Stimulated activated memory B cell treated with anti-CD40 and anti-IgM and Interleukin-4, amounts not matched to agents 10 μg/mL and 1 μg/mL and 100 μg/mL, for 72 hours (primary cell): ENCODE data around the gene PLCD1.
A peak's percentile ranks its signal among the peaks of the same experiment; 100 is the strongest.
"Not testable (repeated sequence)": the region's sequence is repeated elsewhere in the genome, so short reads cannot be mapped to it uniquely, and the experiment has no call there.

Source experiments
- ATAC-seq: fragments of 150-1000 bp; cut with Tn5 transposase; 2 replicates; pipeline ENCODE4 v1.10.0; 2021
- H3K27ac Mint-ChIP-seq: one replicate; pipeline ENCODE4 v1.8.0; 2022; ENCODE audit warnings: mild to moderate bottlenecking, mixed read lengths
- H3K27me3 Mint-ChIP-seq: one replicate; pipeline ENCODE4 v1.8.0; 2022; ENCODE audit warnings: mixed read lengths
- H3K36me3 Mint-ChIP-seq: one replicate; pipeline ENCODE4 v1.8.0; 2022; ENCODE audit warnings: mixed read lengths
- H3K4me1 Mint-ChIP-seq: one replicate; pipeline ENCODE4 v1.8.0; 2022; ENCODE audit warnings: mixed read lengths
- H3K4me3 Mint-ChIP-seq: one replicate; pipeline ENCODE4 v1.8.0; 2022; ENCODE audit warnings: mild to moderate bottlenecking, moderate library complexity, mixed read lengths
- H3K9me3 Mint-ChIP-seq: one replicate; pipeline ENCODE4 v1.8.0; 2022; ENCODE audit warnings: mixed read lengths

The PLCD1 gene

DNA sequence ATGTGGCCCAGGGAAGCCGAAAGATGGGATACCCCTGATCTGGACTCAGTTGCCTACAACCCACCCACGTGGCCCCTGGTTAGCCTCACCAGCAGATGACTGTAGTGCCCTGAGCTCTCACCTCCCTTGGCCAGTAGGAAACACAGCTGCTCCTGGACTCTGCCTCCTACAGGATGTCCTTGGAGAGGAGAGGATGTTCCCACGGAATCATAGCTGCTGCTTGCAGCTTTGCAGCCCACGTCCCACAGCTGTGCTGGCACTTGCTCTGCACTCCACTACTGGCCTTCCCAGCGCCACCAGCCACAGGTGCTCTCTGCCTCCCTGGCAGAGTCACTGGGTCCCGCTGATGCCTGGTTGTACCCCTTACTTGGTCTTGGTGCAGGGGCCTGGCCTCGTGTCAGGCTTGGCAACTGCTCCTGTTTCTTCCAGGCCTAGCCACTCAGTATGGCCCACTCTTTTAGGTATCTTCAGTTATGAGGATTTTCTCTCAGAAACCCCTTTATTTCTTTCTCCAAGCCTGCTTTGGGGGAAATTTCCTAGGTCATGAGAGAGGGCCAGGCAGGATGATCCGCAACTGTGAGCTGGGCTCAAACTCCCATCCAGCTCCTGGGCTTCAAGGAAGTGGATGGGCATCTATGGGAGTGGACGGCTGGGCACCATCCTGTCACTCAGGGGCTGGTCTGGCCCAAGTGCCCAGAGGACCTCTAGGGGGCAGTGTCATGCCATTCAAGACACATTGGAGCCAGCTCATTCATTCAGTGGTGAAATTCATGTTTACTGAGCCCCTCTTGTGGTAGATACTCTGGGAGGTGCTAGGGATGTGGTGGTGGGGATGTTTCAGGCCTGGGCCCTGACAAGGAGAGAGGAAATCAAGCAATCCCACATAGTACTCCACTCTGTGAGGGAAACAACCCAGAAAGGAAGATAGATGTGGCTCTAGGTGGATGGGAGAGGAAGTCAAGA is 55.0 kb downstream of the PLCD1 start:
- no peaks in the 10 kb centered on the region for H3K36me3 Mint-ChIP-seq
- H3K4me3 Mint-ChIP-seq: no peak overlapping the region
- peaks cover 11% of the 10 kb centered on the region for H3K27me3 Mint-ChIP-seq
- ATAC-seq: peak; percentile 88
- peaks cover 6% of the 10 kb centered on the region for H3K4me1 Mint-ChIP-seq
- H3K9me3 Mint-ChIP-seq: no peaks in the 10 kb centered on the region
- no peak overlapping the region for H3K27ac Mint-ChIP-seq

DNA sequence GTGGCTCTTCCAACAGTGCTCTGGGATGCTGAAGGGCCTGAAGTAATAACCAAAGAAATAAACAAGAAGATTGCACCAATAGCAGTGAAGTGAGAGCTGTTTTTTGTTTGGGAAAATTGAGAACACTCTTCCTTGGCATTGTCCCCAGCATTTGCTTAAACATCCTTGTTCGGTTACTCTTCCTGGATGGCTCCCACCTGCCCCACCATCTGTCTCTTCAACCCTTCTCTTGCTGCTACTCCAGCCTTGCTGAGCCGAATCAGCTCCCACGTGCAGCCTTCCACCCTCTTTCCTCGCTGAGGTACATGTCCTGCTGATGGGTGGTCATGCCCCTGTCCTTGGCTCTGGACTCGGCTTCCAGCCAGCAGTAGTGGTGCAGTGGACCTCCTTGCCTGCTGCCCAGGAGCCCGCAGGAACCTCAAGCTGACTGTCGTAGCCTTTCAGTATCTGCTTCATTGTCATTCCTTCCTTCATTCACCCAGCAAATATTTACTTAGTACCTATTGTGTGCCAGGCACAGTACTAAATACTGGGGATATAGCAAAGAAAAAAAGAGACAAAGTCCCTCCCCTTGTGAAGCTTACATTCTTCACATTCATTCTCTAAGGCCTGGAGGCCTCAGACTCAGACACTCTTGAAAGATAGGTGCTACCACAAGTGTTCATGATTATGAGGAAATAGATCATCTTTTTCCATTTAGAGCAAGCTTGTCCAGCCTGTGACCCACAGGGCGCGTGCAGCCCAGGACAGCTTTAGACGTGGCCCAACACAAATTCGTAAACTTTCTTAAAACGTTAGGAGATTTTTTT is 56.0 kb downstream of the PLCD1 start:
- no peaks in the 10 kb centered on the region for H3K9me3 Mint-ChIP-seq
- no peak overlapping the region for H3K4me3 Mint-ChIP-seq
- no peak for ATAC-seq
- H3K27ac Mint-ChIP-seq: no peak overlapping the region
- H3K4me1 Mint-ChIP-seq: peaks cover 6% of the 10 kb centered on the region
- no peaks in the 10 kb centered on the region for H3K36me3 Mint-ChIP-seq
- peaks cover 17% of the 10 kb centered on the region for H3K27me3 Mint-ChIP-seq

DNA sequence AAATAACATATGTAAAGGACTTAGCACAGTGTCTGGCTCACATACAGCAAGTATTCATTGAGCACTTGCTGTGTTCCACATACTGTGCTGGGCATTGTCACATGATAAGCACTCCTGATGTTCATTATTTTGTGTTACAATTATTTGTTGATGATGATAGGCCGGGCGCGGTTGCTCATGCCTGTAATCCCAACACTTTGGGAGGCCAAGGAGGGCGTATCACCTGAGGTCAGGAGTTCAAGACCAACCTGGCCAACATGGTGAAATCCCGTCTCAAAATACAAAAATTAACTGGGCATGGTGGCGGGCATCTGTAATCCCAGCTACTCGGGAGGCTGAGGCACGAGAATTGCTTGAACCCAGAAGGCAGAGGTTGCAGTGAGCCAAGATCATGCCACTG is 57.4 kb downstream of the PLCD1 start:
- H3K4me3 Mint-ChIP-seq, H3K36me3 Mint-ChIP-seq, H3K27ac Mint-ChIP-seq, H3K9me3 Mint-ChIP-seq, H3K4me1 Mint-ChIP-seq, ATAC-seq: not testable (repeated sequence)
- H3K27me3 Mint-ChIP-seq: peaks cover 25% of the 10 kb centered on the region

DNA sequence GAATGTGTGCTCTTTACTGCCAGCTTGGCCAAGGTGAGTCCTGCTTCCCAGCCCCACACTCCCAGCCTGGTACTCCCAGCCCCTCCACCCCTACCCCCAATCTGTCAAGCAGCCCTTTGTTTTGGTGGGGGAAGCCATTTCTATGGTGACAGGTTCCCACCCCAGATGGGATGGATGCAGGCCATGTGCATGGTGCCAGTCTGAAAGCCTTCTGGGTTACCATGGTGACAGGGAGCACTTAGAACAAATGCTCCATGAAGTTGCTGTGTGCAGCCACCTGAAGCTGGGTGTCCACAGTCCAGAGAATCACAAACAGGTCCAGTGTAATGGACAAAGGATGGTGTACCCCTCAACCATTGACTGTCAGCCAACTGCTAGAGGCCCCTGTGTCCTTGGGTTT is 58.0 kb downstream of the PLCD1 start:
- Mint-ChIP-seq H3K4me1 (peaks cover 6% of the 10 kb centered on the region), H3K4me3 (no peak overlapping the region), H3K27me3 (peaks cover 31% of the 10 kb centered on the region), H3K9me3 (no peaks in the 10 kb centered on the region), H3K36me3 (no peaks in the 10 kb centered on the region), H3K27ac (no peak overlapping the region)
- no peak for ATAC-seq

DNA sequence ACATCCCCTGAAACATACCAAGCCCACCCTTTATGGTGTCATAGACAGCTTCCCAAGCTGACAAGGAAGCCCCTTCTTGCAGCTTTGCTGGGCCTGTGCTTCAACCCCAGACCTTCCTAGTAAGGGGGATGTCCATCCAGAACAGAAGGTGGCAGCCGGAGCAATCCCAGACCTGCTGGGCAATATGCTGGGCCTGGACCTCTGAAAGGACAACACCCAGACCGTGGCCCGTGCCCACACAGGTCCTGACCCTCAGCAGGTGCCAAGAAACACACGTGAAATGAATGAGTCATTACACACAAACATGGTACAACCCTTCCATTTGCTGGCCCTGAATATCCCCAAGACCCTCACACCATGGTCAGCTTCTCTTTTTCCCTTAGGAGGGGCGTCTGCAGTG is 58.6 kb downstream of the PLCD1 start:
- H3K4me1 Mint-ChIP-seq: peaks cover 6% of the 10 kb centered on the region
- H3K9me3 Mint-ChIP-seq: no peaks in the 10 kb centered on the region
- no peak overlapping the region for H3K4me3 Mint-ChIP-seq
- peaks cover 36% of the 10 kb centered on the region for H3K27me3 Mint-ChIP-seq
- no peak for ATAC-seq
- no peaks in the 10 kb centered on the region for H3K36me3 Mint-ChIP-seq
- no peak overlapping the region for H3K27ac Mint-ChIP-seq

DNA sequence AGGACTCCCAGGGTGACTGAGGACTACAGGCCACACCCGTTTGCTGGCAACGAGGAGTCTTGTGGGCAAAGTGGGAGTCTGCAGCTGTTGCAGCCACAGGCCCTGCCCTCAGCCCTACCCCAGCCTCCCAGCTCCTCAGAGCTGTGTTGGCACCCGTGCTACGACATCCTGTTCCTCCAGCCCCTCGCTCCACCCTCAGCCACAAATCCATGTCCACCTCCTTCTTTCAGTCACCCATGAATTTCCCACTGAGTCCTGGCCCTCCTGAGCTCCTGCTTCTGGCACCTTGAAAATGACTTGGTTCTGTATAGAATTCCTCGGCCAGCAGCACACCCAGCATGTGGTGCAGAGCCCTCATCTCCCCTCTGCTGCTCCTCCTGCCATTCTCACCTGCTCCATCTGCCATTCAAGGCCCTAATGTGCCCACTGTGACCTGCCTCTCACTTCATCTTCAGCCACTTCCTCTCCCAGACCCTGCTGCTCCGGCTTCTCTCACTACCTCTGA is 59.8 kb downstream of the PLCD1 start:
- H3K36me3 Mint-ChIP-seq: no peaks in the 10 kb centered on the region
- H3K9me3 Mint-ChIP-seq: no peaks in the 10 kb centered on the region
- H3K4me3 Mint-ChIP-seq: no peak overlapping the region
- ATAC-seq: no peak
- H3K27ac Mint-ChIP-seq: peak overlapping the region; percentile 2
- H3K4me1 Mint-ChIP-seq: peaks cover 3% of the 10 kb centered on the region
- peaks cover 36% of the 10 kb centered on the region for H3K27me3 Mint-ChIP-seq

DNA sequence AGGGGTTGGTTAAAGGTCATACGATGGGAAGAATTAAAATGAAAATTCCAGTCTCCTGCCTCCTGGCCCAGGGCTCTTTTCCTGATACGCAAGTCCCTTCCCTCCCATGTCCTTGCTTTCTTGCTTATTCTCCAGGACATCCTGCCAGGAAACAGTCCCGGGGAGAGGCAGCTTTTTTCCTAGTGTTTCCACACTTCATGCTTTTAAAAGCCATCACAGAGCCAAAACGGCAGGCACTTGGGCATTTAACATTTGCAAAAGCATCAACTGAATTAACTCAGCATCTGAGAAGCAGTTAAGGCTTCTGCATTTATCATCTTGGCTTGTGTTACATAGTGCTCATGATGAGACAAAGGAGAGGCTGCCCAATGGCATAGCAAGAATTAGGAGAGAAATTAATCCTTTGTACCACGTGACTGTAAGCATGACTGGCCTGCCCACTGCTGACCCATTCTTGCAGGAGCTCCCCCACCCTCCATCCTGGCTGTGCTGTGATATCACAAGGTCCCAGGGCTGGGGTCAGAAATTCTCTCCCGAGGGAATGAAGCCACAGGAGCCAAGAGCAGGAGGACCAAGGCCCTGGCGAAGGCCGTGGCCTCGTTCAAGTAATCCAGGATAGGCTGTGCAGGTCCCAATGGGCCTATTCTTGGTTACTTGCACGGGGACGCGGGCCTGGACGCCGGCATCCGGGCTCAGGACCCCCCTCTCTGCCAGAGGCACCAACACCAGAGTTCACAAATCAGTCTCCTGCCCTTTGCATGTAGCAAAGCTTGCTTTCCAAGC is 60.4 kb downstream of the PLCD1 start:
- no peak overlapping the region for H3K27ac Mint-ChIP-seq
- no peaks in the 10 kb centered on the region for H3K4me1 Mint-ChIP-seq
- no peaks in the 10 kb centered on the region for H3K36me3 Mint-ChIP-seq
- H3K27me3 Mint-ChIP-seq: peaks cover 36% of the 10 kb centered on the region
- H3K4me3 Mint-ChIP-seq: no peak overlapping the region
- ATAC-seq: no peak
- H3K9me3 Mint-ChIP-seq: no peaks in the 10 kb centered on the region

DNA sequence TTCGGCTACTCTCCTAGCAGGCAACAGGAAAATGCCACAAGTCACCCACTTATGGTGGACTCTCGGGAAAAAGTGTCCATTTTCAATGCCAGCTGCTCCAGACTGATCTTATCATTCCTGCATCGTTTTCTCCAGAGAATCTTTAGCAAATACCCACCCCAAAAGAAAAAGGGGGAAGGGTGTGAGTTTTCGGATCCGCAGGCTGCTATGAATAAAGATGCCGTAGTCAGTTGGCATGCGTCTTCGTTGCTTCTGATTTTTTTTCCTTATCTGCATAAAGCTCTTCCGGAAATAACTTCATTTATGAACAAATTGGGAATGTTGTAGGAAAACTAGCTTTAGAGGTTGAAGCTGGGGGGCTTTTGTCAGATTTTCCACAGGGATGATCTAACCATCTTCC is 61.2 kb downstream of the PLCD1 start:
- Mint-ChIP-seq H3K4me1 (no peaks in the 10 kb centered on the region), H3K36me3 (no peaks in the 10 kb centered on the region), H3K27me3 (peaks cover 36% of the 10 kb centered on the region), H3K27ac (no peak overlapping the region), H3K9me3 (no peaks in the 10 kb centered on the region), H3K4me3 (no peak overlapping the region)
- no peak for ATAC-seq

DNA sequence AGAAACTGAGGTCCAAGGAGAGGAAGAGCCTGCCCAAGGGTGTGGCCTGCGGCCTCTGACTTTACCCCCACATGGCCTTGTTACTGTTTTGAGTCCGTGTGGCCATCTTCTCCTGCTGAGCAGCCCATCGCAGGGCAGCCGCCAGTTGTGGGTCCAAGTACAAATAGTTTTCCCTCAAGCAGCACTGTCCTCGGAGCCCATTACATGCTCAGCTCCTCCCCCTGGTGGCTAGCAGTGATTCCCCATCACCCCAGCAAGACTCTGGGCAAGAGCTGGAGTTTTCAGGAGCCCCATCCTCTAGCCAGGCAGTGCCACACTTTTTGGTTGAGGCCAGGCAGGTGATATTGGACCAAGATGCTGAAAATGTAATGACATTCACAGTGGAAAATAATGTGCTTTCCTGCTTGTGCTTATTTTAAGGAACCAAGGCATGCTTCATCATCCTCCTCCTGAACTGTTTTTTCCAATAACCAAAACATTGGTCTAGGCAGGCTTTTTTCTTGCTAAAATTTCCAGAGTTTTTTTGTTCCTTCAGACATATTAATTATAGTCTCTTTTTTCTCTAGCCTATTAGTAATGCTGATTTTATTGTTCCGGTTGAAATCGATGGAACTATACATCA is 62.1 kb downstream of the PLCD1 start:
- ATAC-seq: peak; percentile 62
- Mint-ChIP-seq H3K4me3 (no peak overlapping the region), H3K27me3 (peaks cover 36% of the 10 kb centered on the region), H3K9me3 (no peaks in the 10 kb centered on the region), H3K27ac (no peak overlapping the region), H3K4me1 (no peaks in the 10 kb centered on the region), H3K36me3 (no peaks in the 10 kb centered on the region)

DNA sequence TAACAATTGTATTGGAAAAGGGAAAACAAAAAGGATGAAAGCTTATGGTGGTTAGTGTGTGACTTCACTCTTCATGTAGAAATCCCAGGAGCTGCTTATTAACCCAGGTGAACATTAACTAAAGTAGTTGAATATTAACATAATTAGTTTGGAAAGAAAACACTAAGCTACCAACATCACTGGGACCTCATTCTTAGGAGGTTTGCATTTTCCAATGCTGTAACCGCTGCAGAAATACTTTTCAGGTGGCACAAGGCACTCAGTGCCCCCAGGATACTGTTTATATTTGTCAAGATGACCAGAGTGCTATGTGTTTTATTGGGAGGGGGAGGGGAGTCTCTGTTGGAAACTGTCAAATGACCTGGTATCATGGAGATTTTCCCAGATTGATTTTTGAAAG is 64.7 kb downstream of the PLCD1 start:
- Mint-ChIP-seq H3K36me3 (no peaks in the 10 kb centered on the region), H3K27ac (no peak overlapping the region), H3K4me3 (no peak overlapping the region), H3K27me3 (peaks cover 27% of the 10 kb centered on the region), H3K9me3 (no peaks in the 10 kb centered on the region), H3K4me1 (no peaks in the 10 kb centered on the region)
- no peak for ATAC-seq

DNA sequence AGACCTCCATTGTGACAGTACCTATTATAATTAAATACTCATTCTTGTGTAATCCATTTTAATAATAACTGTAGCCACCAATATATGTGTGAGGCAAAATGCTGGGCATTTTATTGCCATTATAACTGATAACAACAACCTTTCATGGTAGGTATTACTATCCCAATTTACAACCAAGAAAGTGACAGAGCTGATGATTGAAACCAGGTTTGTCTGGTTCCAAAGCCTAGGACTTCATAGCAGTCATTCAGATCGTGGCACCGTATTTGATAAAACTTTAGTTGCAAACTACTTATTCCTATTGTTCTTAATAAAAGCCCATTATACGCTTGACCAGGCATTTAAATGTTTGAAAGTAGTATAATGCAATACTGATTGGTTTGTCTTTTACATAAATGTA is 65.3 kb downstream of the PLCD1 start:
- peaks cover 22% of the 10 kb centered on the region for H3K27me3 Mint-ChIP-seq
- no peak overlapping the region for H3K4me3 Mint-ChIP-seq
- no peaks in the 10 kb centered on the region for H3K4me1 Mint-ChIP-seq
- no peak overlapping the region for H3K27ac Mint-ChIP-seq
- ATAC-seq: no peak
- no peaks in the 10 kb centered on the region for H3K36me3 Mint-ChIP-seq
- no peaks in the 10 kb centered on the region for H3K9me3 Mint-ChIP-seq

DNA sequence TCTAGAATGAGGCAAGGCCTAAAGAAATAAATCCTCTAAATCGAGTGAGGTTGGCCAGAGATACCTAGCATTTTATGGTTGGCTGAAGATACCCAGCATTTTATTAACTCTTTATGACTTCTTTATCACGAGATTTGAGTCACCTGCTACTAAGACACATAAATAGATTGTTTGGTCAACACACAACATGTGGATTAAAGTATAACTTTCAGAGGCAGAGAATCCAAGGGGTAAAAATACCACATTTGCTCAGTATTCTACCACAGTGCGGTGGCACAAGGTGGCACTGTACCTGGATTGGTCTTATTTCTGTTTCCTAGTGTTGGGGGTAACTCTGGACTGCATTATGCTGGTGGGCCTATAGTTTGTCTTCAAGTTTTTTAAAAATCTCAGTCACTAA is 65.8 kb downstream of the PLCD1 start:
- Mint-ChIP-seq H3K4me1 (no peaks in the 10 kb centered on the region), H3K4me3 (no peak overlapping the region), H3K36me3 (no peaks in the 10 kb centered on the region), H3K9me3 (no peaks in the 10 kb centered on the region), H3K27me3 (peaks cover 21% of the 10 kb centered on the region), H3K27ac (no peak overlapping the region)
- ATAC-seq: no peak

DNA sequence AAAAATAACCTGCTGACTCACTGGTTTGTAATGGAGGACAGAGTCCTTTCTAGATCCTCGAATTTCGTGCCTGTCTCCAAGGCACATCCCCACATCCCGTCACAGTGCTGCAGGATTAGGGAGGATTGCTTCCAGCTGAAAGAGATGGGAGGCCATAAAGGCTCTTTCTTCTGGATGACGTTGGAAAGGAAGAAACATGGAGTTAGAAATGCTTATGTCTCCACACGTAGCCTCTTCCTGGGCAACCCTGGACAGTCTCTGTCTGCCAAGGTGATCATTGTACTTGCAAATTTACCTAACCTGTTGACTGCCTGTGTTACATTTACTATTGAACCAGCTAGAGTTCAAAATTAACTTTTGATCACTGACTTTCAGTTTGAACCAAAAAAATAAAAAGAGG is 66.4 kb downstream of the PLCD1 start:
- H3K27me3 Mint-ChIP-seq: peaks cover 15% of the 10 kb centered on the region
- H3K27ac Mint-ChIP-seq: no peak overlapping the region
- no peaks in the 10 kb centered on the region for H3K9me3 Mint-ChIP-seq
- H3K4me1 Mint-ChIP-seq: no peaks in the 10 kb centered on the region
- no peak for ATAC-seq
- H3K36me3 Mint-ChIP-seq: no peaks in the 10 kb centered on the region
- H3K4me3 Mint-ChIP-seq: no peak overlapping the region

DNA sequence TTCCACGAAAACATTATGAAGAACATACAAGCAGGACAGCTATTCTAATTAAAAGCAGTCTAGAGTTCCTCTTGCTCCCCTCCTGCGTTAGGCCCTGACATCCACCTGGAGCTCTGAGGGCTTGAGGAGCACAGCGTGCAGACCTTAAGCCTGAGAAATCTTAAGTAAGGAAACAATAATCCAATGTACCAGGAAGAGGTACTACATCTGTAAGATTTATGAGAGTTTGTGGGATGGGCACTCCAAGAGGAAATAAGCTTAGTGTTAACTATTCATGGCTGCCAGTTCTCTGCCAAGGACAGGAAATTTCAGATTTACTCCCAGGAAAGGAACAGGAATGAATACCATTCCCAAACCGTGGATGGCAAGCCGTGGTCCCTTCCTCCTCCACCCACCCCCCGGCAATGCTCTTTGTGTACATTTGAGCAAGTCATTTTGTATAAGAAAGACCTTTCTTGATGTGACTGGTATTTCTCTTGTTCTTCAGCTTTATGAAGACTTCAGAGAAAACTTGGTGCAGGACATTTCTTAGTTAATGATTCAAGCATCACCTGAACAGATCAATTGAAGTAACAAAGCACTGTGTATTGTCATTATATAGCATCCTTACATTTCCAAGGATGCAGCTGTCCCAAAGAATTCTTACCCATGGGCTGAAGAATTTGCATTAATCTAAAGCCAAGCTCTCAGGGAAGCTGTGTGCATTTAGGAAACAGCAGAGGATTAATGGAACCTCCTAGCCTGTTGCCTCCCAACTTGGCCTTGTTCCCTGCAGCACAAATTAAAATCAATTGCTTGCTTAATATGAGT is 67.6 kb downstream of the PLCD1 start:
- Mint-ChIP-seq H3K4me1 (peaks cover 9% of the 10 kb centered on the region), H3K9me3 (no peaks in the 10 kb centered on the region), H3K27me3 (peaks cover 9% of the 10 kb centered on the region), H3K27ac (no peak overlapping the region), H3K4me3 (no peak overlapping the region), H3K36me3 (no peaks in the 10 kb centered on the region)
- no peak for ATAC-seq
